Measurements from ENCODE around the gene STAP1.

GRCh38 chr4:67608027-67608426, 49.5 kb downstream of the STAP1 start:
- no peak for TF ChIP-seq POLR2AphosphoS5 (IDR thresholded peaks at IDR 0.05)
- TF ChIP-seq, protein P1, sequence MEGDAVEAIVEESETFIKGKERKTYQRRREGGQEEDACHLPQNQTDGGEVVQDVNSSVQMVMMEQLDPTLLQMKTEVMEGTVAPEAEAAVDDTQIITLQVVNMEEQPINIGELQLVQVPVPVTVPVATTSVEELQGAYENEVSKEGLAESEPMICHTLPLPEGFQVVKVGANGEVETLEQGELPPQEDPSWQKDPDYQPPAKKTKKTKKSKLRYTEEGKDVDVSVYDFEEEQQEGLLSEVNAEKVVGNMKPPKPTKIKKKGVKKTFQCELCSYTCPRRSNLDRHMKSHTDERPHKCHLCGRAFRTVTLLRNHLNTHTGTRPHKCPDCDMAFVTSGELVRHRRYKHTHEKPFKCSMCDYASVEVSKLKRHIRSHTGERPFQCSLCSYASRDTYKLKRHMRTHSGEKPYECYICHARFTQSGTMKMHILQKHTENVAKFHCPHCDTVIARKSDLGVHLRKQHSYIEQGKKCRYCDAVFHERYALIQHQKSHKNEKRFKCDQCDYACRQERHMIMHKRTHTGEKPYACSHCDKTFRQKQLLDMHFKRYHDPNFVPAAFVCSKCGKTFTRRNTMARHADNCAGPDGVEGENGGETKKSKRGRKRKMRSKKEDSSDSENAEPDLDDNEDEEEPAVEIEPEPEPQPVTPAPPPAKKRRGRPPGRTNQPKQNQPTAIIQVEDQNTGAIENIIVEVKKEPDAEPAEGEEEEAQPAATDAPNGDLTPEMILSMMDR (IDR thresholded peaks at IDR 0.05): no peak
- TF ChIP-seq POLR2A (IDR thresholded peaks at IDR 0.05): no peak
